Measurements from ENCODE around the gene PTPN21.

DNA sequence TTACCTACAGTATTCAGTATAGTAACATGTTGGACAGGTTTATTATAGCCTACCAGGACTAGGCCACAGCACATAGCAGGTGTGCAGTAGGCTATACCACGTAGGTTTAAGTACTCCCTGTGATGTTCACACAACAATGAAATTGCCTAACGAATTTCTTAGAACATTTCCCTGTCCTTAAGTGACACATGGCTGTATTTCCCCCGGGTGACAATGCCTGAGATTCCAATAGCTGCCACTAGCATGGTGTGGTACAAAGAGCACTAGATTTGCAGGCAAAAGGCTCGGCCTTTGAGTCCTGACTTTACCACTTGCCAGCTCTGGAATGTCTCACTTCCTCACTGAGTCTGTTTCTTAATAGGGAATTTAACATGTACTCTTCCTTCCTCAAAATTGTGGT is 19.7 kb downstream of the PTPN21 start:
- TF ChIP-seq SMAD2 (IDR thresholded peaks at IDR 0.05; ENCODE audit: low read depth, low read length) (no peak), MNT (conservative IDR thresholded peaks at IDR 0.05) (no peak), TBL1XR1 (IDR thresholded peaks at IDR 0.05; ENCODE audit: low read length in 2 of 2) (no peak), CTCF (IDR thresholded peaks at IDR 0.05 in 2 of 3, conservative IDR thresholded peaks at IDR 0.05 in 1 of 3; ENCODE audit: insufficient read depth in 2 of 3, low read depth in 1 of 3, low read length in 3 of 3) (no peak), PHF21A (IDR thresholded peaks at IDR 0.05; ENCODE audit: borderline replicate concordance, low read depth) (no peak)
- TF ChIP-seq, protein P1, sequence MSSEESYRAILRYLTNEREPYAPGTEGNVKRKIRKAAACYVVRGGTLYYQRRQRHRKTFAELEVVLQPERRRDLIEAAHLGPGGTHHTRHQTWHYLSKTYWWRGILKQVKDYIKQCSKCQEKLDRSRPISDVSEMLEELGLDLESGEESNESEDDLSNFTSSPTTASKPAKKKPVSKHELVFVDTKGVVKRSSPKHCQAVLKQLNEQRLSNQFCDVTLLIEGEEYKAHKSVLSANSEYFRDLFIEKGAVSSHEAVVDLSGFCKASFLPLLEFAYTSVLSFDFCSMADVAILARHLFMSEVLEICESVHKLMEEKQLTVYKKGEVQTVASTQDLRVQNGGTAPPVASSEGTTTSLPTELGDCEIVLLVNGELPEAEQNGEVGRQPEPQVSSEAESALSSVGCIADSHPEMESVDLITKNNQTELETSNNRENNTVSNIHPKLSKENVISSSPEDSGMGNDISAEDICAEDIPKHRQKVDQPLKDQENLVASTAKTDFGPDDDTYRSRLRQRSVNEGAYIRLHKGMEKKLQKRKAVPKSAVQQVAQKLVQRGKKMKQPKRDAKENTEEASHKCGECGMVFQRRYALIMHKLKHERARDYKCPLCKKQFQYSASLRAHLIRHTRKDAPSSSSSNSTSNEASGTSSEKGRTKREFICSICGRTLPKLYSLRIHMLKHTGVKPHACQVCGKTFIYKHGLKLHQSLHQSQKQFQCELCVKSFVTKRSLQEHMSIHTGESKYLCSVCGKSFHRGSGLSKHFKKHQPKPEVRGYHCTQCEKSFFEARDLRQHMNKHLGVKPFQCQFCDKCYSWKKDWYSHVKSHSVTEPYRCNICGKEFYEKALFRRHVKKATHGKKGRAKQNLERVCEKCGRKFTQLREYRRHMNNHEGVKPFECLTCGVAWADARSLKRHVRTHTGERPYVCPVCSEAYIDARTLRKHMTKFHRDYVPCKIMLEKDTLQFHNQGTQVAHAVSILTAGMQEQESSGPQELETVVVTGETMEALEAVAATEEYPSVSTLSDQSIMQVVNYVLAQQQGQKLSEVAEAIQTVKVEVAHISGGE (CRISPR knock-in tag; IDR thresholded peaks at IDR 0.05) = no peak
